D721Med (cell line): ENCODE results near the gene GNGT1.

Experiments
- DNase-seq: peaks from one replicate; pipeline ENCODE4 v3.0.0; 2011; ENCODE audit warnings: low spot score; ENCODE audit not compliant: insufficient read length
- FAIRE-seq: peaks from 2 replicates; lab custom pipeline; 2011; peaks lifted over from hg19 to GRCh38; lab: Jason Lieb, UNC
- TF ChIP-seq, protein P1 (sequence below): IDR thresholded peaks from 2 replicates; pipeline ENCODE4 v1.5.1; 2012; ENCODE audit warnings: mild to moderate bottlenecking, control low read depth; ENCODE audit not compliant: insufficient read depth; ENCODE audit errors: missing control alignments

The GNGT1 gene

DNA sequence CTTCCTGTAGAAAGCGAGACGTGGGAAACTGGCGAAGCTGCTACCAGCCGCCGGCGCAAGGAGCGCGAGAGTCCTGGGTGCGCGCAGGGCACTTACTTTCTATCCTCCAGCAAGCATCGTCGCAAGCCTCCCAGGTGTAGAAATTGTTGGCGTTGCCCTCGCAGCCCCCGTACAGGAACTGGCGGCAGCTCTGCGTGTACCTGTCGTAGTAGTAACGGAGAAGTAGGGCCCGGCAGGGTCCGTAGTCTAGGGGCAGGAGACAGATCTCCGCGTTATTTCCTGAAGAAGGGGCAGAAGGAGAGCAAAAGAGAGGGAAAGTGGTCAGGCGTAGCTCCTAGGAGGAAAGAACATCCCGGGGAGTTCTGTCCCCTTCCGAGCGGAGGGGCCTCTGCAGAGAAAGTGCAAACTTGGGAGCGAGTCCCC is 16.3 kb upstream of the GNGT1 start:
- FAIRE-seq (no peak), DNase-seq (no peak)
- TF ChIP-seq, protein P1, sequence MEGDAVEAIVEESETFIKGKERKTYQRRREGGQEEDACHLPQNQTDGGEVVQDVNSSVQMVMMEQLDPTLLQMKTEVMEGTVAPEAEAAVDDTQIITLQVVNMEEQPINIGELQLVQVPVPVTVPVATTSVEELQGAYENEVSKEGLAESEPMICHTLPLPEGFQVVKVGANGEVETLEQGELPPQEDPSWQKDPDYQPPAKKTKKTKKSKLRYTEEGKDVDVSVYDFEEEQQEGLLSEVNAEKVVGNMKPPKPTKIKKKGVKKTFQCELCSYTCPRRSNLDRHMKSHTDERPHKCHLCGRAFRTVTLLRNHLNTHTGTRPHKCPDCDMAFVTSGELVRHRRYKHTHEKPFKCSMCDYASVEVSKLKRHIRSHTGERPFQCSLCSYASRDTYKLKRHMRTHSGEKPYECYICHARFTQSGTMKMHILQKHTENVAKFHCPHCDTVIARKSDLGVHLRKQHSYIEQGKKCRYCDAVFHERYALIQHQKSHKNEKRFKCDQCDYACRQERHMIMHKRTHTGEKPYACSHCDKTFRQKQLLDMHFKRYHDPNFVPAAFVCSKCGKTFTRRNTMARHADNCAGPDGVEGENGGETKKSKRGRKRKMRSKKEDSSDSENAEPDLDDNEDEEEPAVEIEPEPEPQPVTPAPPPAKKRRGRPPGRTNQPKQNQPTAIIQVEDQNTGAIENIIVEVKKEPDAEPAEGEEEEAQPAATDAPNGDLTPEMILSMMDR = no peak

DNA sequence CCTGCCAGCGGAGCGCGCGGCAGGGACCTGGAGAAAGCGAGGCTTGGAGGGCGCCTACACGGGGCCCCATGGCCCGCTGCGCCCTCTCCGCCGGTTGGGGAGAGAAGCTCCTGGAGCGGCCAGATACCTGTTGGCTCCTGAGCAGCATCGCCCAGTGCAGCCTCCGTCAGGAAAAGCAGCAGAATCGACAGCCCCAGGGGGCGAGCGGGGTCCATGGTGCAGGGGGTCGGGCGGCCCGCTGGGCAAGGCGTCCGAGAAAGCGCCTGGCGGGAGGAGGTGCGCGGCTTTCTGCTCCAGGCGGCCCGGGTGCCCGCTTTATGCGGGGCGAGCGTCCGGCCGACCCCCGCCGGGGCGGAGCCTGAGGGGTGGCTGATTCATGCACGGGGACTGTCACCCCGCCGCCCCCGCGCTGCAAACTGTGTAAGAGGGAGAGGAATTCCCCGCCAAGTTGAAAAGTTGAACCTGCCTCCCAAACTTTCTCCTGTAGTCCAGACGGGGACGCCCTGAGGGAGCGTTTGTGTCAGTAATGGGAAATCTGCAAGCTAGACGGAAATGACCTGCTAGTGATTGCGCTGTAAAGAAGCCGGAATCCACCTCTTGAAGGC is 15.8 kb upstream of the GNGT1 start, which contains the start of gene TFPI2:
TSS of gene TFPI2 (minus strand) at position 290 of the 605 bp plus-strand sequence. CDS start at position 215, 75 bp downstream.
- FAIRE-seq (no peak), DNase-seq (no peak)
- TF ChIP-seq, protein P1 = no peak

DNA sequence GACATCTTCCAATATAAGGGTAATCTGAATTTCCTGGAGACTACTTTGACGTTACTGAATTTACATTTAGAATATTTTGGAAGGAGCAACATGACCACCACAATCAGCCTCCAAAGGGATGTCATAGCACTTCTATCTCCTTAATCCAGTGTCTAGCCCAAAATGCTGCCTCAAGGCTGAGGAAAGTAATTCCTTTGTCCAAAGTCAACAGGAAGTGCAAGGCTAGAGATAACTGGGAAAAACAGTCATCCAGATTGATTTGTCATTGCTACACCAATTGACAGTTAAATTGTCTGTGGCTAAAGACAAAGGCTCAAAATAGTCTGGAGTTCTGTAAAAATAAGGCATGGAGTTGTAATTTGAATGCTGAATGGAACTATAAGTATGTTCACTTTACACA is 11.9 kb upstream of the GNGT1 start:
- DNase-seq (no peak), FAIRE-seq (no peak)
- TF ChIP-seq, protein P1 = no peak

DNA sequence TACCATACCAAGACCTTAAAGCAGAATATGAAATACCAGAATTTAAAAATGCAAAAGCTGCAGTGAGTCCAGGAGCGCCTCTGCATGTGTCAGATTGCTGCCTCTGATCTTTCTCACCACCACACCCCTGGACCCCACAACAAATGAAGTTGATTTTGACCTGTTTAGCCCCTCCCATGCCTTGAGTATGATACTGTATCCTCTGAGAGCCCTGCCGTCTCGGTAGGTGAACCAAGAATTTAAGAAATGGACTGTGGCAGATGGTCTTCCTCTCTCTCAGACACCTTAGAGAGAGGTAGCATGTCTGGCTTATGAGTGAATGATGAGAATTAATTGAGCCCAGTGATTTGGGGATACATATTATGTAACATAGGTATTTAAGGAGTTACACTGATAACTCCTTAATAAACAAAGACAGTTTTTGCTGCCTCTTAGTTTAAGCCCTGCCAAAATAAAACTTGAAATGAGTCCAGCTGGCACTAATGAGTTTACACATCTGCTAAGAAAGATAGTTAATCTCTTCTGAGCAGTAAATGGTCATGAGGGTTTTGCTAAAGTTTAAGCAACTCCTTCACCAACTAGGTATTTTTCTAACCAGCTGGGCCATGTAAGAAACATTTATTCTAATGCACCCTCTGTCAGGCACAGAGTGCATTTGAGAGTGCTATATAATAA is 11.3 kb upstream of the GNGT1 start:
- no peak for DNase-seq
- TF ChIP-seq, protein P1 = no peak
- FAIRE-seq = peak; percentile 44

DNA sequence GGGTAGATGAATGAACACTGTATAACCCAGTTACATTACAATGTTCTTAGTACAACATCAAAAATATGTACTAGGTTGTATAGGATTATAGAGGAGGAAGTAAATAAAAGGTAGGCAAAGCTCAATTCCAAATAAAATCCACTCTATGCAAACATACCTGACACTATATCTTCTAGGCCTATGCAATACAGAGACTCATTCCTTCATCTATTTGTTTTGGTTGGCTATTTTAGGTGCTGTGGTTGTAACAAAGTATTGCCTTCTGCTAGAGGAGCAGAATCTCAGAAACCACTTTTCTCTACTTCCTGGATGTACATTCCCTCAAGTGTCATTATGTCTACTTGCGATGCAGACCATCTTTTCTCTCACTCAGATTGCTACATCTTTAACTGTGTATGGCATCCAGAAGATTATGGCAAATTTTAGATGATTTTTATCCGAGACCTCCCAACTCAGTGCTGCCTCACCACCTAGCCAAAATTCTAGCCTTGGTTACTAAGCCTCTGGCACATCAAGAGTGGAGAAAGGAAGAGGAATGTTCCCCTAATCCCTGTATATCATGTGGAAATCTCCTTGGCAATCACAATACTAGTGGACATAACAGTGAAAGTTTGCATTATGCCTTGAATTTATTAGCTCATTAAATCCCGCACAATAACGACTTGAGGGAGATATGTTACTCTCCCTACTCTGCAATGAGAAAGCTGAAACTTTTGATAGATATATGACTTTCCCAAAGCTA is 10.3 kb upstream of the GNGT1 start:
- FAIRE-seq = peak; percentile 32
- TF ChIP-seq, protein P1 = no peak
- DNase-seq = no peak

DNA sequence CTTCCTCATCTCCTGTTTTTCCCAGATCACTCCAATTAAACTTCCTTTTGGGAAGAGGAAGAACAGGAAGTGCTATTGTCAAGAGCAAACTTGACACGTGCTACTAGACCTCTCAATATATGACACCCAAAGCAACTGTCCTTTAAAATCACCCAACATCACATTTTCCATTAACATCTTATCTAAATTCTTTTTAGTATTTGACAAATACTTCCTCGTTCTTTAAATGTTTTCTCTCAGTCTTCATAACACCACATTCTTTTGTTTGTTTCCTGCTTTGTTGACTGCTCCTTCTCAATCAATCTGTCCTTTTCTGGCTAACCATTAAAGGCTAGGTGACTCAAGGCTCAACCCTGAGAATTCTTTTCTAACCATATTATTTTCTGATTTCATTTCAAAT is 8.7 kb upstream of the GNGT1 start:
- FAIRE-seq (no peak), DNase-seq (no peak)
- TF ChIP-seq, protein P1 = no peak
